ENCODE results near the gene CERS6. TPM values are rescaled to one million over a fixed set of nuclear protein-coding genes. Genes with fewer than 3 reads are reported as not detected.
"Not testable (repeated sequence)": the region's sequence is repeated elsewhere in the genome, so short reads cannot be mapped to it uniquely, and the experiment has no call there.

Gene CERS6
- total RNA-seq, 1 donor from 2014 or later = 23.9 TPM

DNA sequence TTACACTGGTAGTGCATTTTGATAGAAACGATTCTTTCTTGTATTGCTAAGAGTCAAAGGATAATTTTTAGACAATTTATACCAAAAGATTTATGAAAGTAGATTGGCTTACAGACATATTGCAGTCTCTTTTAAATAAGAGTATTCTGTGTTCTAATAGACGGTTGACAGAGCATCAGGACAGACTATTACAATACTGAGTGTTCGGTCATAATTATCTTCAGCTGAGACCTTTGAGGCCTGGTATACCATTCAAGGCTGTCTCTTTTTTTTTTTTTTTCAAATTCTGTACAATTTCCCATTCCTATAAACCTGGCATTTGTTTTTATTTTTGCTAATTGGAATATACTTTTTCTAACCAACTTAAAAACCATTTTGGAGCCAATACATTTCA, 205.8 kb downstream of the CERS6 start:
- intact Hi-C loops (cut with micrococcal nuclease) = no loop called here

DNA sequence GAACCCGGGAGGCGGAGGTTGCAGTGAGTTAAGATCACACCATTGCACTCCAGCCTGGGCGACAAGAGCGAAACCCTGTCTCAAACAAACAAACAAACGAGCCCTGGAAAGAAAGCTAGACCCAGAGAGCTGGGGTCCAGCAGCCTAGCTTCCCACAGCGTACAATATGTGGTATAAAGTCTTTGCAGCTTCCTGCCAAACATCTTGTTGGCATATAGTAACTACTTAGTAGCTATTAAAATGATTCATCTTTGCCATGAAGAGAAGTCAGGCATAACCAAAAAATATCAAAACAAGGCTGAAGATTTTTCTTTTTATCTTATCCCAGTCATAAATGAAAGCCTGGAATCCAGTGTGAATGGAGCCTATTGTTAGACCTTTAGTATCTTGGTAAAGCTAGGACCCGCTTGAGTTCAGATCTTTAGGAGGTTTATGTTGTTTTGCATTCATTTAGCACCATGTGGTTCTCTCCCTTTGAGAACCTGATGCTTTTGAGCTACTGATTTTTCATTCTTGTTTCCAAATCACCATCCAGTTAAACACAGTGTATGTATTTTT, 206.7 kb downstream of the CERS6 start:
- intact Hi-C loops (cut with micrococcal nuclease) = no loop called here

DNA sequence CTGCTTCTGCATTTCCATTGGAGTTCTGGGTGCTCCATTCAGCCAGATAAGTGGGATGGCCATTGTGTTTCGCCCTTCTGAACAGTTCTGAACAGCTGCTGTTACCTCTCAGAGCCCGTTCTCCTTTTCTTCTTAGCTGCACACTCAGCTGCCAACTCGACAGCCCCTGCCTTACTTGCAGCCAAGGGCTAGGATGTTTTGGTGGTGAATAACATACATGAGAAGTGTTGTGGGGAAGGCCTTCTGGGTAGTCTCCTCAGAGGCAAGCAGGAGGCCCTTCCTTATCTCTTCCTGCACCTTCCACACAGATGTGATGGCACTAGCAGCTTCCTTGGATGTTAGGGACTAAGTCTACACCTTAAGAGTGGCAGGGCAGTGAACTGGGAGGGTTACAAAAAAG, 207.9 kb downstream of the CERS6 start:
- intact Hi-C loops (cut with micrococcal nuclease) = no loop called here

DNA sequence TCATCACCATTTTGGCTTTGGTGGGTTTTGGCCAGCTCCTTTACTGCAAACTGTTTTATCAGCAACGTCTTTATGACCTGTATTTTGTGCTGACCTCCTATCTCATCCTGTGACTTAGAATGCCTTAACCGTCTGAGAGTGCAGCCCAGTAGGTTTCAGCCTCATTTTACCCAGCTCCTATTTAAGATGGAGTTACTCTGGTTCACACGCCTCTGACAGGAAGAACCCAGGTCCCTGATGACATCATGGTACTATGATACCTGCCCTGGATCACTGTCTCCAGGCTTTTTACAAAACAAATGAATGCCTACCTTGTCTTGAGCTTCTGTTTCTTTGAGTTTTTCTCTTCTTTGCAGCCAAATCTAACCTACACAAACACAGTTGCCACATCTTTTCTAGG, 208.6 kb downstream of the CERS6 start:
- intact Hi-C loops (cut with micrococcal nuclease) = not testable (repeated sequence)

DNA sequence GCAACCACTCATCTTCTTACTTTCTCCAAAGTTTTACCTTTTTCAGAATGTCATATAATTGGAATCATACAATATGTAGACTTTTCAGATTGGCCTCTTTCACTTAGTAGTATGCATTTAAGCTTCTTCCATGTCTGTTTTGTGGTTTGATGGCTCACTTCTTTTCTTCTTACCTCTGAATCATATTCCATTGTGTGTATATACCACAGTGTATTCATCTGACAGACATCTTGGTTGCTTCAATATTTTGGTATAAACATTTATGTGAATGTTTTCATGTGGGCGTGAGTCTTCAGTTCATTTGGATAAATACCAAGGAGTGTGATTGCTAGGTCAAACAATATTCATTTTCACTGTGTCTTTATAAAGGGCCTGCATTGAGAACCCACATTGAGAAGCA, 210.3 kb downstream of the CERS6 start:
- intact Hi-C loops (cut with micrococcal nuclease) = no loop called here

GRCh38 chr2:168667156-168667555, 211.1 kb downstream of the CERS6 start:
- intact Hi-C loops (cut with micrococcal nuclease) = no loop called here

- intact Hi-C loops (cut with micrococcal nuclease) = no loop called here
Observed at GRCh38 chr2:168669151-168669550, 213.1 kb downstream of the CERS6 start.

- intact Hi-C loops (cut with micrococcal nuclease) = no loop called here
Observed at GRCh38 chr2:168670478-168670877, 214.4 kb downstream of the CERS6 start.

GRCh38 chr2:168671932-168672331, 215.9 kb downstream of the CERS6 start:
- intact Hi-C loops (cut with micrococcal nuclease) = no loop called here

DNA sequence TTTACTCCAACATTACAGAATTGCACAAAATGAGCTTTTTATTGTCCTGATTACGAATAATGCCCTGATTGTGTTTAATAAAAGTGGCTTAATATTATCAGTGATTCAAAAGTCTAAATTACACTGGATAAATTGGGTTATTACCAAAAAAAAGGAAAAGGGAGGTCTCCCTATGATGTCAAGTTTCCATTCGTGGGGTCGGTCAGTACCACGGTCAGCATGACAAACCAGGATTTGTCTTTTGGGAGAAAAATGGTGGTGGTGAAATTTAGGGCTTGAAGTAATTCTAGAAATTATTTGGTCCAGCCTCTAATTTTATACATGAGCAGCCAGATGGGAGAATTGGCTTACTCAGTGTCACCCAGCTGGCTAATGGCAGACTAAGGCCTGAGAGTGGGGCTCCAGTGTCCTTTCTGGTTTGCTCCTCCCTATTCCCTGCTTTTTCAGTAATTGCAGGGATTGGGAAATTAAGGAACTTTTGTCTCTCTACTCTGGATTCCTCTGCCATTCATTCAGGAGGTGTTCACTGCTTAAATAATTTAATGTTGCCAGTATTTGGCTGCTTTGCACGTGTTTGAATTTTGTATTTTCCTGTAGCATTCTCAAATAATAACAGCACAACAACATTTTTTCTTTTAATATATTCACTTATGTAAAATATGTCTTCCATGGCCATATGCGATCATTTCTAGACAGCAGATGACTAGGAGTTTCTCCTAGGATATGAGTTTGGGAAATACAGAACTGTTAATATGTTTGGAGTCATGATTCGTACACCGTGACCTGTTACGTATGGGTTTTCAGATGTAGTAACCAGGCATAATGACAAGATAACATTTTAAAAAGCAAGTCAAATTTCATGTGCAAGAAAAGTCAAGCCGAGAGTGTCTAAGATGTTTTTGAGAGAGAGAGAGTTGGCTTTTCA, 217.5 kb downstream of the CERS6 start:
- intact Hi-C loops (cut with micrococcal nuclease) = no loop called here

DNA sequence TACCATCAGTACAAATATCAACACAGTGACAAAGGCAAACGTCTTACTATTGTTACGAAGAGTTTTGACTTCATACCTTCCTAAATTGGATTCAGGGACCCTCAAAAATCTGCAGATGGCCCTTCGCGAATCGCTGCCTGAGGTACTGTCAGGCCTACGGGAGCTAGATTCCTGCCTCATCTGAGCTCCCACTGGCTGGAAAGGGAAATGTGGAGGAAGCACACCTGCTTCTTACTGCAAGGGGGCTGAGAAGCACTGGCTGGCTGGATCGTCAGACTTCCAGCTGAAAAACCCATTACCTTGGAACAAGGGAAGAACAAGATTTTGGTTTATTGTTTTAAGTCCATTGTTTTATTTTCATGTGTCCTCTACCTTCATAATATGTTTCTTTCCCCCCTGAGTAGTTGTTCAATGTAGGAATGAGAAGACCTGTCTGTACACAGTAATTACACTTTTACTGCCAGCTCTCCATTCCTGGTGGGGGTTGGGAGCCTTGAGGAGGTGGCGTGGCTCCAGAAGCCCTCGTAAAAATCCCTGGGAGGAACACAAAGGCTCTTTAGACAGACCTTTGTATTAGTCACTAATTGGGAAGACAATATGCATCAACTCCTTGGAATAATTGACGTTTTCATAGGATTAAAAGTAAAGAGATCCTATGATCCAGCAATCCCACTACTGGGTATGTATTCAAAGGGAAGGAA, 222.2 kb downstream of the CERS6 start:
- intact Hi-C loops (cut with micrococcal nuclease) = no loop called here

GRCh38 chr2:168679081-168679480, 223.0 kb downstream of the CERS6 start:
- intact Hi-C loops (cut with micrococcal nuclease) = no loop called here

- intact Hi-C loops (cut with micrococcal nuclease) = no loop called here
Observed at GRCh38 chr2:168679741-168680310, 223.8 kb downstream of the CERS6 start.

DNA sequence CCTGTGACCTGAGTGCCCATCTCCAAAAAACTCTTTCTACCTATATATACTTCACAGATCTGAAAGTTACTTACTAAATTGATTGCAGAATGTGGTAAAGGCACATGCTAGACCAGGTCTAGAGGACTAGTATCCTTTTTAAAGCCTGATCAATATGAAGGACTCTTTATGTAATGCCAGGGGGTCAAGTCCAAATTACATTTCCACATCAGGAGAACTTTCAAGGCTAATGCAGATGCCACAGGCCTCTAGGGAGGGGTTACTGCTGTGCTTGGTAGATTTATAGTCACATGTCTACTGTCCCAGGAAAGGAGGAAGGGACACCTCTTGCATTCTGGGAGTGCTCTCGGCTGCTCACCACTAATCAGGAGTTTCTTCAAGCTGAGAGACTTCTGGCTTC, 227.9 kb downstream of the CERS6 start:
- intact Hi-C loops (cut with micrococcal nuclease) = no loop called here

- intact Hi-C loops (cut with micrococcal nuclease) = loop anchor here (5.0 kb wide), 1 partner anchor 93 kb away; no protein-coding TSS in a partner anchor
Observed at GRCh38 chr2:168684921-168685599, 229.0 kb downstream of the CERS6 start.

- intact Hi-C loops (cut with micrococcal nuclease) = loop anchor here (5.0 kb wide), 1 partner anchor 94 kb away; no protein-coding TSS in a partner anchor
Observed at GRCh38 chr2:168685600-168686451, 229.8 kb downstream of the CERS6 start.

- intact Hi-C loops (cut with micrococcal nuclease) = loop anchor here (1.0 to 5.0 kb wide), 2 partner anchors 94 to 340 kb away; no protein-coding TSS in a partner anchor
Observed at GRCh38 chr2:168686452-168687191, 230.6 kb downstream of the CERS6 start.

DNA sequence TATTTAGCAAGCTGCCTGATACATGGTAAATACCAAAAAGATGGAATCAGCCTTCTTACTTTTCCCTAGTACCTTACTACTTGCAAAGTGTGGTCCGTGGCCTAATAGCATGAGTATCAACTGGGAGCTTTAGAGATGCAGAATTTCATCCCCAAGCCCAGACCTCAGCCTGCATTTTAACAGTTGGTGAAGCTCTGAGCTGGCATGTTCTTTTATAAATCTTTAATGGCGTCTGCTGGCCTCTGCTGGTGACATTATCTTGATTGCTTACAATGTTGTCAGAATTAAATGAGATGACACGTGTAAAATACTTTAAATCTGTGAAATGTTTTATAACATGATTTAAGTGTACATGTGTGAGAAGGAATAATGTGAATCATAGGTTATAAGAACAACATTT, 231.2 kb downstream of the CERS6 start:
- intact Hi-C loops (cut with micrococcal nuclease) = loop anchor here (1.0 to 5.0 kb wide), 2 partner anchors 95 to 341 kb away; no protein-coding TSS in a partner anchor

DNA sequence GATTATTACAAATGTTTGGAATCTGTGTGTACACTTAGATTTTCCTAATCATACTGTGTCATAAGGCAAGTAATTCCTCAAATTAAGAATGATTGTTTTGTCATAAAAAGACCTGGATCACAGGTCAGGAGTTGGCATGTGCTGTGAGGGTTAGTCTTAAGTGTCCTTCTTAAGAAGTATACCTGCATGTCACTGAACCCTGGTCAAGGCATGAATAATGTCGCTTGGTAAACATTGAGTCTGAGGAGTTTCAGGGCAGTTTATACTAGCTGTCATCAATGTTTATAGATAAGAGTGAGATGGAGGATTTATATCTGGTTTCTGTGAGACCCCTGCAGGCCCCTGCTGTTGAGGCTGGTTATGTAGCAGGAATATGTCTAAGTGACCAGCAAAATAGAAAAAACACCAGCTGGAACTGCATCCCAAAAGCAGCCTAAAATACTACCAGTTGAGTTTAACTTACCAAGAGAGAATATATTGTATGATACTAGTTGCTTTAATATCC, 234.4 kb downstream of the CERS6 start:
- intact Hi-C loops (cut with micrococcal nuclease) = loop anchor here (10.0 kb wide), 1 partner anchor 196 kb away; no protein-coding TSS in a partner anchor

All from T-helper 1 cell treated with Interleukin-12 subunit alpha and Interleukin-12 subunit beta and Interleukin-4 antibody, amounts not matched to agents 30 ng/mL and 1 ng/mL, for 36 hours (primary cell).